ENCODE data around the gene MRPS18A. TPM values are rescaled to one million over a fixed set of nuclear protein-coding genes. Genes with fewer than 3 reads are reported as not detected.

Gene MRPS18A
- total and polyA plus RNA-seq, 2 of the 13 experiments (the other 11 are each of a cell fraction or from before 2014, with no cell fraction given), result 87.8 to 89.1 TPM

DNA sequence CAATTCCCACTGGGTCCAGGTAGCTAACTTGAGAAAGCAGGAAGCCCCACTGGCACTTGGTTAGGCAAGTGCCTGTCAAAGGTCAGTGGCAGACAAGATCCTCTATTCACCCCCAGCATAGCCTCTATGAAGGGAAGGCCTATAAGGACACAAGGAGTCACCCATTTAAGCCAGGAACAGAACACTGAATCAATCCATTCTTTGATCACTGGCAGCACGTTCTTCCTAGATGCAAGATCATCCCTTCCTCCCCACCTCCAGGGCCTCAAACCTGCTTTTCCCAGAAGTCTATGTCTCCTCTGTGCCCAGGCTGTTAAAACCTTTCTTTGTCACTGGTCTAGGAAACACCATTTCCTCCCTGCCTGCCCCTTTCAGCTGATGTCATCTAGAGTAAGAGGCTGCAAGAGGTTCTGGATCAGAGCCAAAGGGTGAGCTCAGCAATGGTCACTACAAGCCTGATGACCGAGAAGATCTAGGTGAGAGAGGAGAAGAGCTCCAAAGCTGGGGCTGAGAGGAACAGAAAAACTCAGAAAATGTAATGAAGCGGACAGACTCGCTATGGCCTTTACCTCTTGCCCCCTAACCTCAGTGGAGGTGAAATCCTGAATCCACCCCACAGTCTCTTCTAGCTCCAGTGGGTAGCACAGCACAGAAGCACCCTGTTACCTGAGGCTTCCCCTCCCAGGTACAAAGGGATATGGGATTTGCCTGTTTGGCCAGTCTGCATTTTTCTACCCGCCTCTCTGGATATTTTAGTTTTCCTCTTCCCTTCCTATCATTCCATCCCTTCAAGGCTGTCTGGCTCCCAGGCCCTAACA is 60.4 kb downstream of the MRPS18A start (continued):
- TF ChIP-seq GATAD1 (CRISPR knock-in tag; IDR thresholded peaks at IDR 0.05) (peak; percentile 38; the same call in 1 of the 2 replicates), DDIT3 (CRISPR knock-in tag; IDR thresholded peaks at IDR 0.05) (peak; percentile 96), CEBPB (IDR thresholded peaks at IDR 0.05; ENCODE audit: borderline replicate concordance, low read depth, low read length) (peak; percentile 80), BORCS8-MEF2B (CRISPR knock-in tag; IDR thresholded peaks at IDR 0.05) (0 out of 2 replicates have a peak, but pooled peaks have one; percentile 37), SOX6 (IDR thresholded peaks at IDR 0.05) (no peak), SOX6 (CRISPR knock-in tag; IDR thresholded peaks at IDR 0.05) (peak; percentile 48), KDM4B (CRISPR knock-in tag; IDR thresholded peaks at IDR 0.05) (peak; percentile 9; the same call in 1 of the 2 replicates), PHF21A (CRISPR knock-in tag; IDR thresholded peaks at IDR 0.05) (no peak), GTF2F1 (IDR thresholded peaks at IDR 0.05; ENCODE audit: low read length) (no peak), ZNF619 (CRISPR knock-in tag; IDR thresholded peaks at IDR 0.05) (no peak), KLF16 (CRISPR knock-in tag; IDR thresholded peaks at IDR 0.05) (peak in 1 of 2 experiments; percentile 37; a peak in 1 of 4 replicates), TAF15 (IDR thresholded peaks at IDR 0.05; ENCODE audit: low read depth, low read length, poor library complexity, severe bottlenecking) (no peak), HNF1B (CRISPR knock-in tag; IDR thresholded peaks at IDR 0.05) (0 out of 2 replicates have a peak, but pooled peaks have one; percentile 48), FOXA3 (CRISPR knock-in tag; IDR thresholded peaks at IDR 0.05) (0 out of 2 replicates have a peak, but pooled peaks have one; percentile 10), ELF3 (CRISPR knock-in tag; IDR thresholded peaks at IDR 0.05) (peak; percentile 58), ZFP90 (CRISPR knock-in tag; IDR thresholded peaks at IDR 0.05; ENCODE audit: borderline replicate concordance) (no peak)
- TF ChIP-seq, protein P1, sequence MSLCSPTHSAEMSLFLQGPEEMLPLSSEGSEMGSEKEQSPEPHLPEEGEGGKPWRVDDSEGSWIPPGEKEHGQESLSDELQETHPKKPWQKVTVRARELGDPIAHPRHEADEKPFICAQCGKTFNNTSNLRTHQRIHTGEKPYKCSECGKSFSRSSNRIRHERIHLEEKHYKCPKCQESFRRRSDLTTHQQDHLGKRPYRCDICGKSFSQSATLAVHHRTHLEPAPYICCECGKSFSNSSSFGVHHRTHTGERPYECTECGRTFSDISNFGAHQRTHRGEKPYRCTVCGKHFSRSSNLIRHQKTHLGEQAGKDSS (CRISPR knock-in tag; IDR thresholded peaks at IDR 0.05; ENCODE audit: borderline replicate concordance, low read depth), result peak; percentile 34; the same call in 1 of the 2 replicates
- TF ChIP-seq, protein P2, sequence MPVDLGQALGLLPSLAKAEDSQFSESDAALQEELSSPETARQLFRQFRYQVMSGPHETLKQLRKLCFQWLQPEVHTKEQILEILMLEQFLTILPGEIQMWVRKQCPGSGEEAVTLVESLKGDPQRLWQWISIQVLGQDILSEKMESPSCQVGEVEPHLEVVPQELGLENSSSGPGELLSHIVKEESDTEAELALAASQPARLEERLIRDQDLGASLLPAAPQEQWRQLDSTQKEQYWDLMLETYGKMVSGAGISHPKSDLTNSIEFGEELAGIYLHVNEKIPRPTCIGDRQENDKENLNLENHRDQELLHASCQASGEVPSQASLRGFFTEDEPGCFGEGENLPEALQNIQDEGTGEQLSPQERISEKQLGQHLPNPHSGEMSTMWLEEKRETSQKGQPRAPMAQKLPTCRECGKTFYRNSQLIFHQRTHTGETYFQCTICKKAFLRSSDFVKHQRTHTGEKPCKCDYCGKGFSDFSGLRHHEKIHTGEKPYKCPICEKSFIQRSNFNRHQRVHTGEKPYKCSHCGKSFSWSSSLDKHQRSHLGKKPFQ (CRISPR knock-in tag; IDR thresholded peaks at IDR 0.05; ENCODE audit: insufficient replicate concordance), result no peak
- TF ChIP-seq, protein P3, sequence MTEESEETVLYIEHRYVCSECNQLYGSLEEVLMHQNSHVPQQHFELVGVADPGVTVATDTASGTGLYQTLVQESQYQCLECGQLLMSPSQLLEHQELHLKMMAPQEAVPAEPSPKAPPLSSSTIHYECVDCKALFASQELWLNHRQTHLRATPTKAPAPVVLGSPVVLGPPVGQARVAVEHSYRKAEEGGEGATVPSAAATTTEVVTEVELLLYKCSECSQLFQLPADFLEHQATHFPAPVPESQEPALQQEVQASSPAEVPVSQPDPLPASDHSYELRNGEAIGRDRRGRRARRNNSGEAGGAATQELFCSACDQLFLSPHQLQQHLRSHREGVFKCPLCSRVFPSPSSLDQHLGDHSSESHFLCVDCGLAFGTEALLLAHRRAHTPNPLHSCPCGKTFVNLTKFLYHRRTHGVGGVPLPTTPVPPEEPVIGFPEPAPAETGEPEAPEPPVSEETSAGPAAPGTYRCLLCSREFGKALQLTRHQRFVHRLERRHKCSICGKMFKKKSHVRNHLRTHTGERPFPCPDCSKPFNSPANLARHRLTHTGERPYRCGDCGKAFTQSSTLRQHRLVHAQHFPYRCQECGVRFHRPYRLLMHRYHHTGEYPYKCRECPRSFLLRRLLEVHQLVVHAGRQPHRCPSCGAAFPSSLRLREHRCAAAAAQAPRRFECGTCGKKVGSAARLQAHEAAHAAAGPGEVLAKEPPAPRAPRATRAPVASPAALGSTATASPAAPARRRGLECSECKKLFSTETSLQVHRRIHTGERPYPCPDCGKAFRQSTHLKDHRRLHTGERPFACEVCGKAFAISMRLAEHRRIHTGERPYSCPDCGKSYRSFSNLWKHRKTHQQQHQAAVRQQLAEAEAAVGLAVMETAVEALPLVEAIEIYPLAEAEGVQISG (CRISPR knock-in tag; IDR thresholded peaks at IDR 0.05), result peak; percentile 31; the same call in 1 of the 2 replicates
- TF ChIP-seq, protein P4, sequence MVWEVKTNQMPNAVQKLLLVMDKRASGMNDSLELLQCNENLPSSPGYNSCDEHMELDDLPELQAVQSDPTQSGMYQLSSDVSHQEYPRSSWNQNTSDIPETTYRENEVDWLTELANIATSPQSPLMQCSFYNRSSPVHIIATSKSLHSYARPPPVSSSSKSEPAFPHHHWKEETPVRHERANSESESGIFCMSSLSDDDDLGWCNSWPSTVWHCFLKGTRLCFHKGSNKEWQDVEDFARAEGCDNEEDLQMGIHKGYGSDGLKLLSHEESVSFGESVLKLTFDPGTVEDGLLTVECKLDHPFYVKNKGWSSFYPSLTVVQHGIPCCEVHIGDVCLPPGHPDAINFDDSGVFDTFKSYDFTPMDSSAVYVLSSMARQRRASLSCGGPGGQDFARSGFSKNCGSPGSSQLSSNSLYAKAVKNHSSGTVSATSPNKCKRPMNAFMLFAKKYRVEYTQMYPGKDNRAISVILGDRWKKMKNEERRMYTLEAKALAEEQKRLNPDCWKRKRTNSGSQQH (CRISPR knock-in tag; IDR thresholded peaks at IDR 0.05; ENCODE audit: low read depth), result no peak

All from HepG2 (cell line).